Esophagus muscularis mucosa (tissue), 4 donors: Measurements from ENCODE around the gene NCMAP. TPM values are rescaled to one million over a fixed set of nuclear protein-coding genes. Genes with fewer than 3 reads are reported as not detected.

Source experiments
- DNase-seq: peaks from one replicate; pipeline ENCODE4 v3.0.0-alpha.2; 2017; ENCODE audit errors: extremely low spot score
- H3K27ac ChIP-seq, 4 donors: fragments of 200-600 bp; sonication (generic); replicated peaks in 1 of 4; 1 replicate in 3 of 4; 2 replicates in 1 of 4; pipeline ENCODE4 v1.5.1; 2016 to 2019; ENCODE audit warnings: mild to moderate bottlenecking in 1 of 4
- H3K27me3 ChIP-seq, 4 donors: fragments of 200-600 bp; sonication (generic); one replicate each; pipeline versions ENCODE4 v1.5.1 to v1.6.0; 2016 to 2019
- H3K36me3 ChIP-seq, 4 donors: fragments of 200-600 bp; sonication (generic); one replicate each; pipeline ENCODE4 v1.5.1; 2016 to 2019
- H3K4me1 ChIP-seq, 4 donors: fragments of 200-600 bp; sonication (generic); one replicate each; pipeline ENCODE4 v1.5.1; 2016 to 2019
- H3K4me3 ChIP-seq, 4 donors: fragments of 200-600 bp; sonication (generic); 1 replicate in 2 of 4; 2 replicates in 2 of 4; pipeline ENCODE4 v1.5.1; 2016 to 2019; ENCODE audit warnings: mild to moderate bottlenecking in 4 of 4, moderate library complexity in 1 of 4
- H3K9me3 ChIP-seq, 4 donors: fragments of 200-600 bp; sonication (generic); 1 replicate in 3 of 4; 2 replicates in 1 of 4; pipeline ENCODE4 v1.5.1; 2016 to 2019
- CTCF ChIP-seq, 3 experiments: fragments of 200-600 bp in 2 of 3; fragments of 450-650 bp in 1 of 3; sonication (generic) in 2 of 3; IDR thresholded peaks; one replicate each; pipeline ENCODE4 v1.5.1; 2017 to 2019; ENCODE audit warnings: antibody characterized with exemption in 3 of 3, mild to moderate bottlenecking in 2 of 3, moderate library complexity in 1 of 3
- EP300 ChIP-seq: sonication (generic); formaldehyde crosslinking; IDR thresholded peaks from one replicate; pipeline ENCODE4 v1.6.1; 2017; ENCODE audit warnings: antibody characterized with exemption
- POLR2A ChIP-seq: fragments of 450-650 bp; IDR thresholded peaks from one replicate; pipeline ENCODE4 v1.6.1; 2017; ENCODE audit warnings: antibody characterized with exemption, moderate library complexity, mild to moderate bottlenecking, low read depth
- POLR2AphosphoS5 ChIP-seq, 2 donors: sonication (generic); formaldehyde crosslinking; IDR thresholded peaks; one replicate each; pipeline ENCODE4 v1.6.1; 2017; ENCODE audit warnings: antibody characterized with exemption in 2 of 2
- WGBS: methylation state at CpG from one replicate; pipeline ENCODE4 v1.1.5; 2018; 5-methylcytosine and 5-hydroxymethylcytosine counted together
- intact Hi-C: fragments of 100-400 bp; cut with DNase I; formaldehyde crosslinking; loops from one replicate; pipeline ENCODE4 v1.15.1; 2023
- total RNA-seq, 4 donors: library from RNA; depleted of rRNA; stranded (reverse); fragments of >200 nt; gene quantifications; one replicate each; pipeline versions ENCODE4 v1.1.0 to v1.2.1, GENCODE V29; 2016

Gene NCMAP
- total RNA-seq, 4 donors from 2014 or later, result 0.17 to 0.65 (median 0.34) TPM; not detected in 1

DNA sequence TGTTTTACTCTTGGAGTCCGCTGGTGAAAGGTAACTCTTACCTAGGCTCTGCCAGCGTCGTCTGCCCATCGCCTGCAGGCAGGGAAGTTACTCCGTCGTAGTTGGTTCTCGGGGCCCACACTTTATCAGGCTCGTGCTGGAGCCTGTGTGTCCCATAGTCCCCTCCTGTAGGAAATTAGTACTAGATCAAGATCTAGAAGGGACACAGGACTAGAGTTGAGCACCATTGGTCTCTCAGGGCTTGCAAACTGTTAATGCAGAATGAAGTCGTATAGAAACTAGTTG, 88.2 kb downstream of the NCMAP start:
- Histone ChIP-seq H3K9me3 (no peaks in the 10 kb centered on the region), H3K4me3 (peak overlapping the region; percentile 78 to 96 (median 92)), H3K4me1 (peaks cover 24 to 47% (median 40%) of the 10 kb centered on the region in 4 donors), H3K27ac (peak overlapping the region; percentile 96 to 99 (median 98)), H3K27me3 (no peaks in the 10 kb centered on the region), H3K36me3 (peaks cover 12 to 35% (median 33%) of the 10 kb centered on the region in 4 donors)
- intact Hi-C loops, result loop anchor here (5.0 kb wide), 1 partner anchor 227 kb away; the partner anchor contains the start of gene NIPAL3
- no peak for DNase-seq
- under 1% methylated on average over 7 of the region's 9 CpGs for WGBS
- no peak for TF ChIP-seq POLR2A
- TF ChIP-seq EP300, result no peak

- no peak for DNase-seq
These were observed 93.0 kb downstream of the NCMAP start for GRCh38 chr1:24648919-24649318.

GRCh38 chr1:24652382-24652781, 96.5 kb downstream of the NCMAP start:
- Histone ChIP-seq H3K27ac (no peak overlapping the region), H3K36me3 (peaks cover 95 to 100% (median 100%) of the 10 kb centered on the region in 4 donors), H3K9me3 (no peaks in the 10 kb centered on the region), H3K27me3 (no peaks in the 10 kb centered on the region), H3K4me3 (no peak overlapping the region), H3K4me1 (peaks cover 0 to 4% (median 0%) of the 10 kb centered on the region in 4 donors)
- DNase-seq, result no peak
- no peak for TF ChIP-seq CTCF (IDR thresholded peaks at IDR 0.05)
- TF ChIP-seq EP300, result no peak
- TF ChIP-seq POLR2AphosphoS5 (IDR thresholded peaks at IDR 0.05), result no peak
- TF ChIP-seq POLR2A, result no peak
- intact Hi-C loops, result loop anchor here (10.0 kb wide), 1 partner anchor 572 kb away; no protein-coding TSS in a partner anchor
- WGBS, result 95% methylated on average over 13 of the region's 13 CpGs

More at GRCh38 chr1:24648919-24649318, 93.0 kb downstream of the NCMAP start:
- Histone ChIP-seq H3K36me3 (peaks cover 60 to 84% (median 82%) of the 10 kb centered on the region in 4 donors), H3K4me1 (peaks cover 17 to 30% (median 24%) of the 10 kb centered on the region in 4 donors), H3K4me3 (no peak overlapping the region), H3K27ac (no peak overlapping the region), H3K9me3 (no peaks in the 10 kb centered on the region), H3K27me3 (no peaks in the 10 kb centered on the region)
- 90% methylated on average over 5 of the region's 5 CpGs for WGBS
- TF ChIP-seq POLR2AphosphoS5 (IDR thresholded peaks at IDR 0.05), result no peak
- no peak for TF ChIP-seq CTCF (IDR thresholded peaks at IDR 0.05)
- no peak for TF ChIP-seq POLR2A
- TF ChIP-seq EP300, result no peak
- intact Hi-C loops, result no loop called here

DNA sequence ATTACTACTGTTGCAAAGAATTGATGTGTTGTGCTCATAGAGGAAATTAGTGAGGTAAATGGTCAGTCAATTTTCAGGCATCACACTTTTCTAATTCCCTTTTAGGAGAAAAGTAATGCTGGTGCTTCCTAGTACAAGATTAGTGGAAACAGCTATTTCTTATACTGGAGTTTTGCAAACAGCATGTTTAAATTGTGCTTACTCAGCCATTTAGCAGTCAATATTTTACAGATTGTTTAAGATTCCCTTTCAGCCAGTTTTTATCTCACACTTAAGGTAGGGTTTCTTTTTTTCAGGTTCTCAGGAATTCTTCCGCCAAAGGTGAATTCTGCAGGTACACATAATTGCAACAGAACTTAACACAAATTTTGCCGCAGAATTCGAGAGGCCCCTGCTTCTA, 98.1 kb downstream of the NCMAP start:
- intact Hi-C loops, result loop anchor here (10.0 kb wide), 1 partner anchor 571 kb away; no protein-coding TSS in a partner anchor
- Histone ChIP-seq H3K27ac (no peak overlapping the region), H3K4me3 (no peak overlapping the region), H3K4me1 (no peaks in the 10 kb centered on the region), H3K27me3 (no peaks in the 10 kb centered on the region), H3K36me3 (peaks cover 93 to 100% (median 100%) of the 10 kb centered on the region in 4 donors), H3K9me3 (no peaks in the 10 kb centered on the region)
- 97% methylated on average over 3 of the region's 3 CpGs for WGBS
- TF ChIP-seq POLR2AphosphoS5 (IDR thresholded peaks at IDR 0.05), result no peak
- TF ChIP-seq EP300, result no peak
- TF ChIP-seq CTCF (IDR thresholded peaks at IDR 0.05), result no peak
- TF ChIP-seq POLR2A, result no peak
- DNase-seq, result no peak

DNA sequence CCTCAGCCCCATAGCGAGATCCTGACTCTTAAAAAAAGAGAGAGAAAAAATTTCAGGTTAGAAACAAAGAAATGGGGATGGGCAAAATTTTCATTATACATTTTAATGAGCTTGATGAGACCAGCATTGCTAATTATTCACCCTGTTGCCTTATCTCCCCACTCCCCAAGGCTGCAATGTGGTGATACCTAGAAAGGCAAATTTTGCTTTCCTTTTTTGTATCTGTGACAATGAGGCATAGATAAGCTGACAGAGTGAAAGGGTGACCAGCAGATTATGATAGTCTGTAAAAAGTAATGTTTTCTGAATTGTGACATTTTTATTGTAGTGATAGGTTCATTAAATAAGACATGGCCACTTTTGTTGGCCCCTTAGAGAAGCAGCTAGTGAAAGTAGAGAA, 100.2 kb downstream of the NCMAP start:
- intact Hi-C loops, result loop anchor here (10.0 kb wide), 1 partner anchor 569 kb away; no protein-coding TSS in a partner anchor
- TF ChIP-seq EP300, result no peak
- TF ChIP-seq POLR2A, result no peak
- TF ChIP-seq POLR2AphosphoS5 (IDR thresholded peaks at IDR 0.05), result no peak
- TF ChIP-seq CTCF (IDR thresholded peaks at IDR 0.05), result no peak
- DNase-seq, result no peak
- no peak overlapping the region for H3K4me3 ChIP-seq
- H3K4me1 ChIP-seq, result no peaks in the 10 kb centered on the region
- H3K27ac ChIP-seq, result no peak overlapping the region
- no peaks in the 10 kb centered on the region for H3K27me3 ChIP-seq
- H3K9me3 ChIP-seq, result no peaks in the 10 kb centered on the region
- 83% methylated on average over 1 of the region's 1 CpG for WGBS
- H3K36me3 ChIP-seq, result peaks cover 81 to 100% (median 99%) of the 10 kb centered on the region in 4 donors
